Epidermal melanocyte (primary cell): ENCODE measurements around the gene FAM53B.
"Not testable (repeated sequence)": the region's sequence is repeated elsewhere in the genome, so short reads cannot be mapped to it uniquely, and the experiment has no call there.

Source experiments
- DNase-seq: peaks from one replicate; pipeline ENCODE4 v3.0.0; 2011; ENCODE audit warnings: low spot score; ENCODE audit not compliant: insufficient read length

FAM53B gene

GRCh38 chr10:124614003-124614659 is 130.0 kb downstream of the FAM53B start:
- no peak for DNase-seq

- DNase-seq: no peak
Observed at GRCh38 chr10:124612611-124613498, 131.3 kb downstream of the FAM53B start.

GRCh38 chr10:124611738-124612137 is 132.4 kb downstream of the FAM53B start:
- no peak for DNase-seq

- not testable (repeated sequence) for DNase-seq
Observed at GRCh38 chr10:124610851-124611250, 133.3 kb downstream of the FAM53B start.

- DNase-seq: not testable (repeated sequence)
Observed at GRCh38 chr10:124610186-124610585, 134.0 kb downstream of the FAM53B start.

- DNase-seq: no peak
Observed at GRCh38 chr10:124609698-124610097, 134.5 kb downstream of the FAM53B start.

GRCh38 chr10:124608093-124608721 is 136.0 kb downstream of the FAM53B start:
- no peak for DNase-seq

GRCh38 chr10:124607693-124608092 is 136.5 kb downstream of the FAM53B start:
- no peak for DNase-seq

- DNase-seq: no peak
Observed at GRCh38 chr10:124606822-124607221, 137.4 kb downstream of the FAM53B start.

GRCh38 chr10:124605856-124606812 is 138.0 kb downstream of the FAM53B start:
- DNase-seq: no peak

- DNase-seq: no peak
Observed at GRCh38 chr10:124605481-124605855, 138.7 kb downstream of the FAM53B start.

- peak; percentile 54 for DNase-seq
Observed at GRCh38 chr10:124605001-124605370, 139.2 kb downstream of the FAM53B start.

GRCh38 chr10:124604214-124605000 is 139.8 kb downstream of the FAM53B start:
- no peak for DNase-seq

- no peak for DNase-seq
Observed at GRCh38 chr10:124603376-124604213, 140.6 kb downstream of the FAM53B start.

GRCh38 chr10:124602646-124603365 is 141.4 kb downstream of the FAM53B start:
- no peak for DNase-seq

GRCh38 chr10:124602121-124602561 is 142.0 kb downstream of the FAM53B start:
- DNase-seq: no peak

- DNase-seq: no peak
Observed at GRCh38 chr10:124601431-124602120, 142.6 kb downstream of the FAM53B start.

GRCh38 chr10:124601016-124601415 is 143.2 kb downstream of the FAM53B start:
- DNase-seq: no peak
